Peyer's patch (tissue), 4 donors: ENCODE measurements around the gene MTM1. TPM values are rescaled to one million over a fixed set of nuclear protein-coding genes. Genes with fewer than 3 reads are reported as not detected.
A peak's percentile ranks its signal among the peaks of the same experiment; 100 is the strongest.

Experiments used
- DNase-seq, 3 donors: peaks; one replicate each; pipeline ENCODE4 v3.0.0-alpha.2; 2017 to 2019
- H3K27ac ChIP-seq, 4 donors: fragments of 200-600 bp; sonication (generic); one replicate each; pipeline ENCODE4 v1.5.1; 2016 to 2019
- H3K27me3 ChIP-seq, 2 donors: fragments of 200-600 bp; sonication (generic); one replicate each; pipeline ENCODE4 v1.5.1; 2019
- H3K36me3 ChIP-seq, 3 donors: fragments of 200-600 bp; sonication (generic); one replicate each; pipeline ENCODE4 v1.5.1; 2016 to 2019
- H3K4me1 ChIP-seq, 4 donors: fragments of 200-600 bp; sonication (generic); one replicate each; pipeline ENCODE4 v1.5.1; 2016 to 2019
- H3K4me3 ChIP-seq, 4 donors: fragments of 200-600 bp; sonication (generic); 1 replicate in 3 of 4; 2 replicates in 1 of 4; pipeline ENCODE4 v1.5.1; 2016 to 2019; ENCODE audit warnings: mild to moderate bottlenecking in 1 of 4
- H3K9me3 ChIP-seq, 4 donors: fragments of 200-600 bp; sonication (generic); one replicate each; pipeline ENCODE4 v1.5.1; 2016 to 2019; ENCODE audit warnings: mild to moderate bottlenecking in 1 of 4
- POLR2A ChIP-seq, 2 donors: fragments of 450-650 bp; IDR thresholded peaks; one replicate each; pipeline ENCODE4 v1.5.1; 2017; ENCODE audit warnings: antibody characterized with exemption in 2 of 2, mild to moderate bottlenecking in 2 of 2, moderate library complexity in 2 of 2
- total RNA-seq, 4 donors: library from RNA; depleted of rRNA; stranded (reverse); fragments of >200 nt; gene quantifications; one replicate each; pipeline ENCODE4 v1.1.0, GENCODE V29; 2016
- TF ChIP-seq, protein P1 (sequence below), 6 experiments: fragments of 450-650 bp in 4 of 6; fragments of 200-600 bp in 2 of 6; sonication (generic) in 1 of 6; IDR thresholded peaks; one replicate each; pipeline ENCODE4 v1.5.1; 2017 to 2019; ENCODE audit warnings: antibody characterized with exemption in 6 of 6, mild to moderate bottlenecking in 3 of 6, moderate library complexity in 1 of 6

Gene MTM1
- total RNA-seq, 4 donors from 2014 or later = 12.4 to 22.2 (median 18.1) TPM

DNA sequence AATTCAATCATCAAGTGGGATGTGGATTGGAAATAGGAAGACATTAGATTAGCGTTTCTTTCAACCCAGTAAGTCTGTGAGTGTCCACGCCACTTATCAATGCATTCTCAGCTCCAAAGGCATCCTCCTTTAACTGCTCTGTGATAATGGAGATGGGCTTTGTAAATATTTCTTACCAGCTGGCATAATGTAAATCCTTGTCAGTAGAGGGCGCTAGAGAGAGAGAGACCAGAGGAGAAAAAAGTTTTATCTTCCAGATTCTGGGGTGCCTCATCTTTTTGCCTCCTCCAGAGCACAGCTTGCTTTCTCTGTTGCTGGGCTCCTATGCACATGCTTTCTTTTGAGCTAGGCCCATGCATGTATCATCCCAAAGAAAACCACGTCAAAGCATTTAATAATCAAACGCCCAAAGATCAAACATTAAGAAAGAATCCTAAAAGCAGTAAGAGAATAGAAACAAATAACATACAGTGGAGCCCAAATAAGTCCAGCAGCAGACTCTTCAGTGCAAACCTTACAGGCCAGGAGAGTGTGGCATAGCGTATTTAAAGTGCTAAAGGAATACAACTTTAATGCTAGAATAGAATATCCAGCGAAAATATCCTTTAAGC, 115.2 kb downstream of the MTM1 start:
- no peaks in the 10 kb centered on the region for H3K9me3 ChIP-seq
- H3K27ac ChIP-seq = no peak overlapping the region
- H3K36me3 ChIP-seq = no peaks in the 10 kb centered on the region
- no peak overlapping the region for H3K4me3 ChIP-seq
- DNase-seq = no peak
- no peaks in the 10 kb centered on the region for H3K4me1 ChIP-seq
- no peak for TF ChIP-seq POLR2A (IDR thresholded peaks at IDR 0.05)
- TF ChIP-seq, protein P1, sequence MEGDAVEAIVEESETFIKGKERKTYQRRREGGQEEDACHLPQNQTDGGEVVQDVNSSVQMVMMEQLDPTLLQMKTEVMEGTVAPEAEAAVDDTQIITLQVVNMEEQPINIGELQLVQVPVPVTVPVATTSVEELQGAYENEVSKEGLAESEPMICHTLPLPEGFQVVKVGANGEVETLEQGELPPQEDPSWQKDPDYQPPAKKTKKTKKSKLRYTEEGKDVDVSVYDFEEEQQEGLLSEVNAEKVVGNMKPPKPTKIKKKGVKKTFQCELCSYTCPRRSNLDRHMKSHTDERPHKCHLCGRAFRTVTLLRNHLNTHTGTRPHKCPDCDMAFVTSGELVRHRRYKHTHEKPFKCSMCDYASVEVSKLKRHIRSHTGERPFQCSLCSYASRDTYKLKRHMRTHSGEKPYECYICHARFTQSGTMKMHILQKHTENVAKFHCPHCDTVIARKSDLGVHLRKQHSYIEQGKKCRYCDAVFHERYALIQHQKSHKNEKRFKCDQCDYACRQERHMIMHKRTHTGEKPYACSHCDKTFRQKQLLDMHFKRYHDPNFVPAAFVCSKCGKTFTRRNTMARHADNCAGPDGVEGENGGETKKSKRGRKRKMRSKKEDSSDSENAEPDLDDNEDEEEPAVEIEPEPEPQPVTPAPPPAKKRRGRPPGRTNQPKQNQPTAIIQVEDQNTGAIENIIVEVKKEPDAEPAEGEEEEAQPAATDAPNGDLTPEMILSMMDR (IDR thresholded peaks at IDR 0.05) = peak; percentile 18 to 59 (median 56)
- H3K27me3 ChIP-seq = no peaks in the 10 kb centered on the region

DNA sequence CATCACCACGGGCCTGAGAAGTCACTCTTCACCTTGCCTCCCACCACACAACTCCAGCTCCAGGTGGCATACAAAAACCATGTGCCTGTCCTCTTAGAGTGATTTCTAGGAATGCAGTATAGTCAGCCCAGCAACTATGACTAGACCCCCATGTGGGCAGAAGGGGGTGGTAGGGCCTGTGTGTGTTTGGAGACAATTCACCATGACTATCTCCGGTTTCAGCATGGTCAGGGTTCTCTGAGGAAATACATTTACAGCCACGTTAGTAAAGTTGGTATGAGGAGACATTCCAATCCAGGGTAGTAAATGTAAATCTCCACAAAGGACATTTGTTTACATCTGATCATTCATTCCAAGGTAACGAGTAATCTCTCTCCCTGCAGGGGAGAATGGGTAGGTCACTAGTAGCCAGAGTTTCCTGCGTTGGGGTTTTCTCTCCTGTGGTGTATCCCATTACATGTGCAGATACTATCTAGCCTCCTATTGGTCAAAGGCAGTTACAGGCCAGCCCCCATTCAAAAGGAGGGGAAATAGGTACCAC, 120.6 kb downstream of the MTM1 start:
- Histone ChIP-seq H3K4me1 (no peaks in the 10 kb centered on the region), H3K27me3 (no peaks in the 10 kb centered on the region), H3K36me3 (no peaks in the 10 kb centered on the region), H3K27ac (no peak overlapping the region), H3K9me3 (no peaks in the 10 kb centered on the region), H3K4me3 (no peak overlapping the region)
- no peak for DNase-seq
- TF ChIP-seq, protein P1 (IDR thresholded peaks at IDR 0.05) = no peak
- TF ChIP-seq POLR2A (IDR thresholded peaks at IDR 0.05) = no peak

DNA sequence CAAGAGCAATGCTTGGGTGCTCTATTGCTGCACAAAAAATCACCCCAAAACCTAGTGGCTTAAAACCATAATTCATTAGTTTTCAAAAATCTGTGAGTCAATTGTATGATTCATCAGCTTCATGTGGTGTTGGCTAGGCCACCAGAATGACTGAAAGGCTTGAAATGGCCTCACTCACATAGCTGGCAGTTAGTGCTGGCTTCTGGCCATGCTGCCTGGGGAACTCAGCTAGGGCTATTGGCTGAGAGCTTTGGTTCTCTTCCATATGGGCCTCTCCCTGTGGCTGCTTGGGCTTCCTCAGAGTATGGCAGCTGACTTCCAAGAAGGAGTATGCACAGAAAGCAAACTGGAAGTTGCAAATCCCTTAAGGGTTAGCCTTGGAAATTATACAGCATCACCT, 121.7 kb downstream of the MTM1 start:
- H3K27me3 ChIP-seq = no peaks in the 10 kb centered on the region
- no peaks in the 10 kb centered on the region for H3K9me3 ChIP-seq
- H3K4me1 ChIP-seq = no peaks in the 10 kb centered on the region
- no peak for DNase-seq
- no peak for TF ChIP-seq POLR2A (IDR thresholded peaks at IDR 0.05)
- TF ChIP-seq, protein P1 (IDR thresholded peaks at IDR 0.05) = no peak
- H3K4me3 ChIP-seq = no peak overlapping the region
- H3K27ac ChIP-seq = no peak overlapping the region
- H3K36me3 ChIP-seq = no peaks in the 10 kb centered on the region

GRCh38 chrX:150692296-150692695, 123.9 kb downstream of the MTM1 start:
- H3K9me3 ChIP-seq = no peaks in the 10 kb centered on the region
- no peak for DNase-seq
- no peaks in the 10 kb centered on the region for H3K36me3 ChIP-seq
- no peaks in the 10 kb centered on the region for H3K27me3 ChIP-seq
- H3K27ac ChIP-seq = peak overlapping the region; percentile 76 to 93 (median 84)
- peak overlapping the region in 3 of 4 donors; percentile 50 to 80 (median 60) for H3K4me3 ChIP-seq
- TF ChIP-seq, protein P1 (IDR thresholded peaks at IDR 0.05) = no peak
- no peak for TF ChIP-seq POLR2A (IDR thresholded peaks at IDR 0.05)
- peaks cover 0 to 3% (median 0%) of the 10 kb centered on the region in 4 donors for H3K4me1 ChIP-seq

- no peaks in the 10 kb centered on the region for H3K27me3 ChIP-seq
- peaks cover 0 to 3% (median 0%) of the 10 kb centered on the region in 4 donors for H3K4me1 ChIP-seq
- DNase-seq = peak; percentile 53 to 66 (median 60)
- no peaks in the 10 kb centered on the region for H3K36me3 ChIP-seq
- H3K9me3 ChIP-seq = no peaks in the 10 kb centered on the region
- peak within 1 kb of the TSS; percentile 47 to 80 (median 55) for H3K4me3 ChIP-seq
- H3K27ac ChIP-seq = peak within 1 kb of the TSS; percentile 76 to 93 (median 84)
- TF ChIP-seq, protein P1 (IDR thresholded peaks at IDR 0.05) = no peak
These were observed 124.7 kb downstream of the MTM1 start, which contains the start of gene MTMR1 for GRCh38 chrX:150692831-150693724. Gene MTMR1 (plus strand): TSS chrX:150693396. CDS start chrX:150693531, 135 bp downstream.
